Thyroid gland (tissue), 4 donors: ENCODE measurements around the gene PTPRN2.

ENCODE experiments used
- POLR2A ChIP-seq, 2 donors: fragments of 450-650 bp; IDR thresholded peaks; one replicate each; pipeline ENCODE4 v1.6.1; 2017; ENCODE audit warnings: antibody characterized with exemption in 2 of 2, mild to moderate bottlenecking in 2 of 2, moderate library complexity in 1 of 2
- TF ChIP-seq, protein P1 (sequence below), 6 experiments: fragments of 200-600 bp in 3 of 6; fragments of 450-650 bp in 3 of 6; sonication (generic) in 3 of 6; IDR thresholded peaks; one replicate each; pipeline ENCODE4 v1.5.1; 2016 to 2019; ENCODE audit warnings: antibody characterized with exemption in 6 of 6, mild to moderate bottlenecking in 2 of 6, inconsistent platforms in 1 of 6, moderate library complexity in 1 of 6

DNA sequence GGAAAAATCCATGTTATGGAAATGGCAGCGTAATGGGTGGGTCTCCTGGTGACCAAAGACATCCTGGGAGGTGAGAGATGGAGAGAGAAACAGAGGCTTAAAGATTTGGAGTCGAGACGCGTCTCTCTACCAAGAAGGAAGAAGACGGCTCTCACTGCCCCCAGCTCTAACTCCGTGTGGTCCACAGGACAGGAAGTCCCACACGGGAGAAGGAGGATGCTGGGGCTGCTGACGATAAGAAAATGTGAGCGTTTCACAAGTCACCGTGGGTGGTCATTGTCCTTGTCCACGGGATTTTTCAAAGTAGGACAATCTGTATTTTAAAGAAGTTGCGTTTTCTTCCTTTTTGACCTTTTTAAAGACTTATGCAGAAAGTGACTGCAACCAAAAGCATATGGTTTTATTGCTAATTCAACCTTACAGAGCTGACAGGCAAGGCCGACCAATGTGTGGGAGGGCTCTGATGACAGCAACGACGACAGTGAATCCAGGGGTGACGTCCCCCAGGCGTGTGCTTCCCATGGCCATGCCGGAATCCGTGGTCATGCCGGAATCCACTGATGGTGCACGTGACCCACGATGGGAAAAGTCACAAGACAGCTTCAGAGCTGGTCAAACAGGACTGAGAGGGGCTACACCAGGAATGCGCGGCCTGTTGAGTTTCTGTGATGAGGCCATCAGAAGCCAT lies 341.2 kb downstream of the PTPRN2 start:
- TF ChIP-seq, protein P1, sequence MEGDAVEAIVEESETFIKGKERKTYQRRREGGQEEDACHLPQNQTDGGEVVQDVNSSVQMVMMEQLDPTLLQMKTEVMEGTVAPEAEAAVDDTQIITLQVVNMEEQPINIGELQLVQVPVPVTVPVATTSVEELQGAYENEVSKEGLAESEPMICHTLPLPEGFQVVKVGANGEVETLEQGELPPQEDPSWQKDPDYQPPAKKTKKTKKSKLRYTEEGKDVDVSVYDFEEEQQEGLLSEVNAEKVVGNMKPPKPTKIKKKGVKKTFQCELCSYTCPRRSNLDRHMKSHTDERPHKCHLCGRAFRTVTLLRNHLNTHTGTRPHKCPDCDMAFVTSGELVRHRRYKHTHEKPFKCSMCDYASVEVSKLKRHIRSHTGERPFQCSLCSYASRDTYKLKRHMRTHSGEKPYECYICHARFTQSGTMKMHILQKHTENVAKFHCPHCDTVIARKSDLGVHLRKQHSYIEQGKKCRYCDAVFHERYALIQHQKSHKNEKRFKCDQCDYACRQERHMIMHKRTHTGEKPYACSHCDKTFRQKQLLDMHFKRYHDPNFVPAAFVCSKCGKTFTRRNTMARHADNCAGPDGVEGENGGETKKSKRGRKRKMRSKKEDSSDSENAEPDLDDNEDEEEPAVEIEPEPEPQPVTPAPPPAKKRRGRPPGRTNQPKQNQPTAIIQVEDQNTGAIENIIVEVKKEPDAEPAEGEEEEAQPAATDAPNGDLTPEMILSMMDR (IDR thresholded peaks at IDR 0.05) = no peak
- no peak for TF ChIP-seq POLR2A (IDR thresholded peaks at IDR 0.05)
